GM18868 (cell line): Measurements from ENCODE around the gene PSPN.
A peak's percentile ranks its signal among the peaks of the same experiment; 100 is the strongest.
"Not testable (repeated sequence)": the region's sequence is repeated elsewhere in the genome, so short reads cannot be mapped to it uniquely, and the experiment has no call there.

Experiments used
- ATAC-seq: cut with Tn5 transposase; IDR thresholded peaks from one replicate; pipeline ENCODE4 v1.9.1; 2021; ENCODE audit warnings: mild to moderate bottlenecking, moderate library complexity; ENCODE audit not compliant: unreplicated experiment

PSPN gene

DNA sequence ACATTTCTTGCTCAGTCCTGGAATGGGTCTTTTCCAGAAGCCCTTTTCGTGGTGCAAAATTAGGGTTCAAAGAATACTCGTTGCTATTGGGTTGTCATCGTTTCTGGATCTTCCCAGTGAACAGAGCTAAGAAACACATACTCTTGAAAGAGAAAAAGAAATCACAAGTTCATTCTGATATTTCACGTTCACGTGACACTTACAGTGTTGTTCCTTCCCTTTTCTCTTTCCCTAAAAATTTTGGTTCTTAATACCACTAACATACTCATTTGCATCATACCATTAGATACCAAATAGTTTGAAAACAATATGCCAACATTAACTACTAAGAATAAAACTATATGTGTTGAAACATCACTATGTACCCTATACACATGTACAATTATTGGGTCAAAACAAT, 30.7 kb upstream of the PSPN start:
- no peak for ATAC-seq

DNA sequence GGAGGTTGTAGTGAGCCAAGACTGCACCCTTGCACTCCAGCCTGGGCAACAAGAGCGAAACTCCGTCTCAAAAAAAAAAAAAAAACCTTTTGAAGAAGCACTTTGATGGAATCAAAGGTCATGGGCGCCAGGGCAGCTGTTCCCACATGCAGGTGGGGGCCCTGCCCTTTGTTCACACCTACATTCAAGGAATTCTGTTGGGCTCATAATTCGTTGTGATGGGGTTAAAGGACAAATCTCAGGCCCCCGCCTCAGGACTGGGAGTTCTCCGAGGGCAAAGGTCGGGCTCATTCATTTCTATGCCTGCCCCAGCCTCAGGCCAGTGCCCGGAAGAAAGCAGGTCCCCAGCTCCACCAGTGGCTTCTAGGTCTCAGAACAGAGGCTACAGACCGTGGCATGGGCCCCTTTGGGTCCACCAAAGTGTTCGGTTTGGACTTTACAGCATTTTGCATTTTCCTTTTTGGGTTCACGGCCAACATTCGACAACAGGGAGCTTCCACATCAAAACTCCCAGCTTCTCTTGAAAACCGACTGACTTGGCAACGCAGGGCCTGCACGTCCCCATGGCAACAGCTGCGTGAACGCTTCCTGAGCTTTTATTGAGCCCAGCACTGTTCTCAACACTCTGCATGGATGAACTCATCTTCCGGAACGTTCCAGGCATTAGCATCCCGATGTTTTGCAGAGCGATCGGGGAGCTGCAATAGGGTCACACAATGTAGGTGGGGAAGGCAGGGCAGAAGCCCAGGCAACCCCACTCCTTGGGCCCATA, 27.3 kb upstream of the PSPN start:
- no peak for ATAC-seq

DNA sequence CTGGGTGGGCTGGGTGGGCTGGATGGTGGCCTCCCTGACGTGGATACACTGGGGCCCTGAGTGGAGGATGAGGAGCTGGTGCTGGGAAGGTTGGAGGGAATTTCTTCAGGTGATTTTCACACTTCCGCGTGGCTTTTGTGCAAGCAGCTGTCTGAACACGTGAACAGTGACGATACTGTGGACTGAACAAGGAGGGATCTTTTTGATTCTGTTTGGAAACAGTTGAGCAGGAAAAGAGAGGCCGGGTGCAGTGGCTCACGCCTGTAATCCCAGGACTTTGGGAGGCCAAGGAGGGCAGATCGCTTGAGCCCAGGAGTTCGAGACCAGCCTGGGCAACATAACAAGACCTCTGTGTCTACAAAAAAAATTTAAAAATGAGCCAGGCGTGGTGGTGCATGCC, 26.3 kb upstream of the PSPN start:
- no peak for ATAC-seq

GRCh38 chr19:6400062-6400944, 24.6 kb upstream of the PSPN start:
- ATAC-seq, result not testable (repeated sequence)

DNA sequence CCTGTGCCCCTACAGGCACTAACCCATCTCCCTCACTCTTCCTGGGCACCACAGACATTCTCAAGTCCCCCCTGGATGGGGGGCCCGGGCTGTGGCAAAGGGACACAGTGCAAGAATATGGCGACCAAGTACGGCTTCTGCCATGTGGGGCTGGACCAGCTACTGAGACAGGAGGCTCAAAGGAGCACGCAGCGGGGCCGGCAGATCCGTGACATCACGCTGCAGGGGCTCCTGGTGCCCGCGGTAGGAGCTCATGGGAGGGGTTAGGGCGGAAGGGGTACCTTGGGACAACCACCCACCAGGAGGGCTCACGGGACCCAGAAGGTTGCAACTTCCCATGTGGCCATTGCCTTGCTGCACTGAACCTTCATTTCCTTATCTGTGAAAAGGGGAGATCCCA, 20.6 kb upstream of the PSPN start:
- no peak for ATAC-seq

DNA sequence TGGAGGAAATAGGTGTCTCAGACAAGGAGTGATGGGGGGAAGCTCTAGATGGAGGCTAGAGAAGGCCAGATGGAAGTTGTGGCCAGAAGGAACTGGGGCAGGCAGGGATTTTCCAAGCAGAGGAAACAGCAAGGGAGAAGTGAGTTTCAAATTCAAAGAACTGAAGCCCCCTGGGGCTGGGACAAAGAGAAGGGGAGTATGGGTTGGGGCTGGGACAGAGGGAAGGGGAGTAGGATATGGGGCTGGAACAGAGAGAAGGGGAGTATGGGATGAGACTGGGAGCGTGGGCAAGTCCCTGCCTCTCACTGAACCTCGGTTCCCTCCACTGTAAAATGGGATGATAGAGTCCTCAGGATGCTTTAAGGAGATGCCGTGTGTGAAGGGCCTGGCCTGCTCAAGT, 19.1 kb upstream of the PSPN start:
- ATAC-seq, result no peak

DNA sequence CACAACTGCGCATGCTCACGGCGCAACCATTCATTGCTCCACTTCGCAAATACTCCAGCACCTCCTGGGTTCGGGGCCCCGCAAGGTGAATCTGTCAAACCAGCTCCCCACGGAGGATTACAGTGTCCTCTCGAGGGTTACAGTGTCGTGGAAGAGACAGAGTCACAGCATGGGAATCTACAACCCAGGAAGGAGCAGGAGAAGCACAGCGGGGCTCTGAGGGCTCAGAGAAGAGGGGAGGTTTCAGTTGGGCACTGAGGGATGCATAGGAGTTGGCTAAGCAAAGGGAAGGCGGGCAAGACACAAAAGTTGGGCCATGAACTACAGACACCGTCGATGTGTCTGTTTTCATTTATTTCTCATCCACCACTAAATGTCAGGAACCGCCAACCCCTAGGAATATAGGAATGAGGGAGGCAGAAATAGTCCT, 18.3 kb upstream of the PSPN start:
- ATAC-seq, result no peak

GRCh38 chr19:6393074-6393982, 17.6 kb upstream of the PSPN start, which contains the start of gene GTF2F1:
Gene GTF2F1, minus strand, starts transcription at chr19:6393164. Its CDS starts 169 bp downstream, at chr19:6392995.
- ATAC-seq, result peak; percentile 80

GRCh38 chr19:6392221-6393073, 16.7 kb upstream of the PSPN start:
- ATAC-seq, result no peak

DNA sequence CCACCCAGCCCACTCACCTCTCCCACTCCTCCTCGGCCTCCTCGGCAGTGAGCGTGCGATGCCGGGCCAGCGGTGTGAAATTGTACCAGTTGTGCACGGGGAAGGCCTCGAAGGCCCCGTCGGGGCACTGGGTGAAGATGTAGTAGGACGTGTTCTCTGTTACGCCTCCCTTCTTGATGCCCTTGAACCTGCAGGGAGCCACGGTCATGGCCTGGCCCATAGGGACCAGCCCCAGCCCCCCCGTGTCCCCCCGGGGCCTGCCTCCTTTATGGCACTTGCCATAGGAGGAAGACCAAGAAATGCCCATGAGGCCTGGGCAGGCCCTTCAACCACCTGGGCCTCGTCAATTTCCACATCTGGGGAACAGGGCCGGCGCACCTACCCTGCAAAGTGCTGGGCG, 11.6 kb upstream of the PSPN start:
- ATAC-seq, result no peak

- no peak for ATAC-seq
Observed at GRCh38 chr19:6384381-6384780, 8.6 kb upstream of the PSPN start.

GRCh38 chr19:6383188-6383587, 7.5 kb upstream of the PSPN start:
- ATAC-seq, result no peak

- ATAC-seq, result no peak
Observed at GRCh38 chr19:6381030-6381750, 5.5 kb upstream of the PSPN start.

DNA sequence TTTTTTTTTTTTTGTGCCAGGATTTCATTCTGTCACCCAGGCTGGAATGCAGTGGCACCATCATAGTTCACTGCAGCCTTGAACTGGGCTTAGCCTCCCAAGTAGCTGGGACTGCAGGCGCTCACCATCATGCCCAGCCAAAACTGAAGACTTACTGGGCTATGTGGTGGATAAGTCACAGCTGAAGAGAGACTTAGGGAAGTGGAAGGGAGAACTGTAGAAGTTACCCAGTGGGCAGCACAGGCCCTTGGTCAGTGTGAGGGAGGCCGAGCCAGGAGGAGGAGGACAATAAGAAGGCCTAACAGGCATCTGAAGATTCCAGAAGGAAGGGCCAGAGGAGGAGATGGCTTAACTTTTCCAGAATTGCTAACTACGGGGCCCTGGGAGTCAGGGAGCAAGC, 4.0 kb upstream of the PSPN start:
- ATAC-seq, result no peak

DNA sequence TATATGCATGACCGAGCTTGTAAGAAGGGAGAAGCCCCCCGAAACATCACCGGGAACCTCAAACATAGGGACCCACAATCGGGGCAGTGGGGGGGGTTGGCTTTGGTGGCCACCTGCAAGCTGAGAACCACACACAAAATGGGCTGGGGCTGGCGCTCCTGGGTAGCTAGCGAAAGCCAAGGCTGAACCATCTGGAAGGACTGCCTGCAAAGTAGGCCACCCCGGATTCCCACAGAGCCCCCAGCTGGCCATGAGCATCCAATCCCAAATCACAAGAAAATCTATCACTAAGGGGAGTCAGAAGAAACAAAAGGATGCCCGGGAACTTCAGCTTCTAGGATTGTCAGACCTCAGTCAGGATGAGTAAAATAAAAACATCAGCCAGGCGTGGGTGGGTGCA, 2.8 kb upstream of the PSPN start:
- ATAC-seq, result no peak

DNA sequence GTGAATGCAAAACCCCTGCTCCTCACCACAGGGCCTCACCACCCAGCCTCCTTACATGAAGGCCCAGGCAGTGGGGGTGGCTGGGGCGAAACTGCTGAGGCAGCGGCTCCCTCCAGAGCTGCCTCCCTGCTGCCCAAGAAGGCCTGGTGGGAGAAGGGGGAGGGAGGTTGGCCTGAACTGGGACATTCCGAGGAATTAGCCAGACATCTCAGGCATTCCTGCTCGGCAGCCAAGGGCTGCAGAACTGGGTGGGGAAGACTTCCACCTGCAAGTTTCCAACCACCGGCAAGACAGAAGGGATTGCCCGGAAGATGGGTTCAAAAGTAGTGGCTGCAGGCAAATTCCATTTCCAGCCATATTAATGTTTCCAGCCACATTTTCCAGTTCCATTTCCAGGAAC, 2.3 kb upstream of the PSPN start:
- no peak for ATAC-seq

GRCh38 chr19:6376512-6377190, 918 bp upstream of the PSPN start:
- no peak for ATAC-seq

DNA sequence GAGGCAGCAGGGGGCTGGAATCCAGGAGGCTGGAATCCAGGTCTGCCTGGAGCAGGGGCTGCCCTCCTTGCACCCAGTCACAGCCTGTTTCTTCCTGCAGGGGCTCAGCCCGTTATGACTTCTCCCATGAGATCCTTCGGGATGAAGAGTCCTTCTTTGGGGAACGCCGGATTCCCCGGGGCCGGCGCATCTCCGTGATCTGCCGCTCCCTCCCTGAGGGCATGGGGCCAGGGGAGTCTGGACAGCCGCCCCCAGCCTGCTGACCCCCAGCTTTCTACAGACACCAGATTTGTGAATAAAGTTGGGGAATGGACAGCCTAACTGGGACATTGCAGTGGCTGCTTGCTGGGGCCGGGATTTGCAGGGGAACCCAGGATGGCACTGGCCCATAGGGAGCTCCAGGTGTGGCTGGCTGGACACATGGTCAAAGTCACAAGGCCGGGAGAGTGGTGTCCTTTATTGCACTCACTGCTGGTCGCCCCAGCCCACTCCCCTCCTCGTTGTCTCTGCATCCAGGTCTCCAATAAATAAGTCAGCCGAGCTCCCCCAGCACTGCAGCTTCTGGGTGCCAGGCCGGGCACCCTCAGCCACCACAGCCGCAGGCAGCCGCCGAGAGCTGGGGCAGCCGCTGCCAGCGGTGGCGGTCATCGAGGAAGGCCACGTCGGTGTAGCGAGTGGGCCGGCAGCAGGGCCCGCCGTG, 872 bp downstream of the PSPN start:
- ATAC-seq, result no peak
